Effector CD8-positive, alpha-beta T cell (primary cell): ENCODE measurements around the gene UGCG.
"Not testable (repeated sequence)": the region's sequence is repeated elsewhere in the genome, so short reads cannot be mapped to it uniquely, and the experiment has no call there.

Source experiments
- DNase-seq: peaks from one replicate; lab custom pipeline; 2025; lab: John Stamatoyannopoulos, UW

Gene UGCG

GRCh38 chr9:111890867-111891266, 5.7 kb upstream of the UGCG start:
- not testable (repeated sequence) for DNase-seq

DNA sequence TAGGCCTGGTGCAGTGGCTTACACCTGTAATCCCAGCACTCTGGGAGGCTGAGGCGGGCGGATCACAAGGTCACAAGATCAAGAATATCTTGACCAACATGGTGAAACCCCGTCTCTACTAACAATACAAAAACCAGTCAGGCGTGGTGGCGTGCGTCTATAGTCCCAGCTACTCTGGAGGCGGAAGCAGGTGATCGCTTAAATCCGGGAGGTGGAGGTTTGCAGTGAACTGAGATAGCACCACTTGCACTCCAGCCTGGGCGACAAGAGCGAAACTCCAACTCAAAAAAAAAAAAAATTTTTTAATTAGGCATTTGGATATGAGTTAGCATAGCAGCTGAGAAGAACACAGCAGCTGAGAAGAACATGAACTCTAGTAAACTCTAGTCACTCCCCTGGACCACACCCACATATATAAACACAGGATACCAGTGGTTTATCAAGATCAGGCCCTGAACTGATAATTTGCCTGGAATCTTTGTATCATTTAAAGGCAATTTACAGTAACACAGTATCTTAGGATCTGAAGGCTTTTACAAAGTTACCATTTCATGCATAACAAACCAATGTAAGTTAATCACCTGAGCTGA, 4.6 kb upstream of the UGCG start:
- no peak for DNase-seq

DNA sequence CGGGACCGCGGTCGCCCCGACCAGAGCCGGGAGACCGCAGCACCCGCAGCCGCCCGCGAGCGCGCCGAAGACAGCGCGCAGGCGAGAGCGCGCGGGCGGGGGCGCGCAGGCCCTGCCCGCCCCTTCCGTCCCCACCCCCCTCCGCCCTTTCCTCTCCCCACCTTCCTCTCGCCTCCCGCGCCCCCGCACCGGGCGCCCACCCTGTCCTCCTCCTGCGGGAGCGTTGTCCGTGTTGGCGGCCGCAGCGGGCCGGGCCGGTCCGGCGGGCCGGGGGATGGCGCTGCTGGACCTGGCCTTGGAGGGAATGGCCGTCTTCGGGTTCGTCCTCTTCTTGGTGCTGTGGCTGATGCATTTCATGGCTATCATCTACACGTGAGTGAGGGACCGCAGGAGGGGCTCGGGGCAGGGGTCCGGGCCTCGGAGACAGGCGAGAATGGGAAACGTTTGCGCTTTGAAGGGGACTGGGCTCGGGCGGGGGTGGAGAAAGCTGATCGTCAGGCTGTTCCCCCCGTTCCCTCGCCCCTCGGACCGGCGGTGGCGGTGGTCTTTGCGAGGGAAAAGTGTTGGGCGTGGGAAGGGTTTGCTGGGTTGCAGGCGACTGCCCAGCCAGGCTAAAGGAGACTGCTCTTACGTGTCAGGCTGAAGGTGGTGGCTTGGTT, 457 bp downstream of the UGCG start:
- peak; percentile 60 for DNase-seq

DNA sequence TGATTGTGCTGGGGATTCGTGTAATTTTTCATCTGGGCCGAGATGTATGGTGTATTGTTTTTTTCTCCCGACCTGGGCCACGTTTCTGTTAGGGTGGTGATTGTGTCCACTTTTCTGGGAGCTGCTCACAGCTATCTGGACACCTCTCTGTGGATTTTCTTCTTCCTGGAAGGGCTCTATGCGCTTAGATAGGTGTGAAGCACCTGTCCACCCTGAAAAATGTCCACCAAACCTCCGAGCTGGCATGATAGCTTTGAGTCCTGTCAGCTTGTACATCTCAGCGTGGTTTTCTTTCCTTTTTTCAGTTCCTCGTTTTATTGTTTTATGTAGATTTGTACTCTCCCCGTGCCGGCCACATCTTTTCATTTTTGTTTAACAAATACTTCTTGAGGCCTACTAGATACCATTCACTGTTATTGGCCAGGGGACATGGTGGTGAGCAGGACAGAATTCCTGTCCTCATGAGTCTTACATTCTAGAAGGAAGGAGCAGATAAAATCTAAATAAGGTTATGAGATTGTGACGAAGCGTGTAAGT, 1.1 kb downstream of the UGCG start:
- no peak for DNase-seq

GRCh38 chr9:111898331-111899096, 1.9 kb downstream of the UGCG start:
- no peak for DNase-seq

- DNase-seq = no peak
Measured at GRCh38 chr9:111900151-111900857, 3.7 kb downstream of the UGCG start.

DNA sequence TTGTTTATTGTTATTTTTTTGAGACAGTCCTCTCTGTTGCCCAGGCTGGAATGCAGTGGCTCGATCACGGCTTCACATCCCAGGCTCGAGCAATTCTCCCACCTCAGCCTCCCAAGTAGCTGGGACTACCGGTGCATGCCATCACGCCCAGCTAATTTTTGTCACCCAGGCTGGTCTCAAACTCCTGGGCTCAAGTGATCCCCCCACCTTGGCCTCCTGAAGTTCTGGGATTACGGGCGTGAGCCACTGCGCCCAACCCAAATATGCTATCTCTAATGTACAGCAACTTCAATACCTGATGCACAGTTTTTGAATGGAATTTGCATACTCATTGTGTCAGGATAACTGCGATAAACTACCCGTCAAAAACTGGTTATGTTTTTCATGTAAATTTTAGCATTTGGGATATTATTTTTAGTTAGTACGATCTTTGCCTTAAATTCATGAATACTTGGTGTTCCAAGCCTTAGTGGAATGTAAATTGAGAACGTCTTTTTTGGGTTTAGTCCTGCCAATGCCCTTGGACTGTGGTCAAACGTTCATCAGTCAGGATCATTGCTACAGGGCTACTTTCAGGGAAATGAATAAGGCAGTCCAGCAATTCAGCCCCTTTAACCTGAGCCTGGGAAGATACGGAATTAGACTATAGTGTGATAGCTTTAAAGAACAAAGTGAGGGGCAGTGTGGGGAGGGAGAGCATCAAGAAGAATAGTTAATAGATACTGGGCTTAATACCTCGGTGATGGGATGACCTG, 4.4 kb downstream of the UGCG start:
- DNase-seq = no peak

DNA sequence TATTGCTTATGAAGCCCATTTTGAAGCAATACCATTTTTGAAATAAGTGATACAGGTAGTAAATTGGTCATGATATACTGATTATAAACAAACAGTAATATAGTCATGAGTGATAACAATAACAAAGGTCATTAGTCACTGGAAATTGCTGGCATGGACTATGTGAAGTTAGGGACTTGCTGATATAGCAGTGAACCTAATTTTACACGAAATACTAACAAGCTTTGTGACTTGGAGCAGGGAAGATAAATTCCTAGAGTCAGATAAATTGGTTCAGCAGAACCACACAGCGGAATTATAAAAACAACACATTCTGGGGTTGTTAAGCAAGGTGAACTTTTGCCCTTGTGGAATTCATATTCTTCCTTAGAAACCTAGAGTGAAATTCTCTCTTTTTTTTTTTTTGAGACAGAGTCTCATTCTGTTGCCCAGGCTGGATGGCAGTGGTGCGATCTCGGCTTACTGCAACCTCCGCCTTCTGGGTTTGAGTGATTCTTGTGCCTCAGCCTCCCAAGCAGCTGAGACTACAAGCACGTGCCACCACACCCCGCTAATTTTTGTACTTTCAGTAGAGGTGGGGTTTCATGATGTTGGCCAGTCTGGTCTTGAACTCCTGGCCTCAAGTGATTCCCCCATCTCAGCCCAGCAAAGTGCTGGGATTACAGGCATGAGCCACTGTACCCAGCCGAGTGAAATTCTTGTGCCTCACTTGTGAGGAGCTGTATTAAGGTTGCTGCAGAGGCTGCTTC, 6.0 kb downstream of the UGCG start:
- no peak for DNase-seq

DNA sequence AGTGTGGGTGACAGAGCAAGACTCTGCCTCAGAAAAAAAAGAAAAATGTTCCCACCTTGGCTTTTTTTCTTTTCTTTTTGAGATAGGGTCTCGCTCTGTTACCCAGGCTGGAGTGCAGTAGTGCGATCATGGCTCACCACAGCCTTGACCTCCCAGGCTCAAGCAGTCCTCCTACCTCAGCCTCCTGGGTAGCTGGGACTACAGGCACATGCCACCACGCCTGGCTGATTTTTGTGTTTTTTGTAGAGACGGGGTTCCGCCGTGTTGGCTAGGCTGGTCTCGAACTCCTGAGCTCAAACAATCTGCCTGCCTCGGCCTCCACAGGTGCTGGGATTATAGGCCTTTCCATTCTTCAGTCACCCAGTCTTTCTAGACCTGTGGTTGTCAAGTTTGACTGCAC, 6.9 kb downstream of the UGCG start:
- DNase-seq = not testable (repeated sequence)

- no peak for DNase-seq
Measured at GRCh38 chr9:111904026-111904425, 7.4 kb downstream of the UGCG start.

- no peak for DNase-seq
Measured at GRCh38 chr9:111904891-111905291, 8.3 kb downstream of the UGCG start.

DNA sequence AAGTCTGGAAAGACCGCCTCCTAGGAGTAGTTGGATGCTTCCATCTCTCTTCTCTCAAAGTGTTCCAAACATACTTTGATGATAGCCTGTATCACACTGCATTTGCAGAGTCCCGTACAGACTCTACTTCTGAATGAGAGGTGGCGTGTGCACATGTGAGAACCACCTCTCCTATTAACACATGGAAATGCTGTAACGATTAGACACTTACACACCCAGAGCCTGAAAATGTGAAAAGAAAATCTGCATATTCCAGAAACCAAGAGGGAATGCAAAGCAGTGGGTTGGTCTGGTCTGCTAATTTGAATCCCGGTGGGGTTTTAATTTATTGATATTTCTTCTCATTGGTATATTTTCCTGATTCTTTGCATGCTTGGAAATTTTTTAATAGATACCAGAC, 10.5 kb downstream of the UGCG start:
- no peak for DNase-seq

GRCh38 chr9:111909444-111909843, 12.8 kb downstream of the UGCG start:
- DNase-seq = no peak

- DNase-seq = no peak
Measured at GRCh38 chr9:111910428-111910827, 13.8 kb downstream of the UGCG start.

DNA sequence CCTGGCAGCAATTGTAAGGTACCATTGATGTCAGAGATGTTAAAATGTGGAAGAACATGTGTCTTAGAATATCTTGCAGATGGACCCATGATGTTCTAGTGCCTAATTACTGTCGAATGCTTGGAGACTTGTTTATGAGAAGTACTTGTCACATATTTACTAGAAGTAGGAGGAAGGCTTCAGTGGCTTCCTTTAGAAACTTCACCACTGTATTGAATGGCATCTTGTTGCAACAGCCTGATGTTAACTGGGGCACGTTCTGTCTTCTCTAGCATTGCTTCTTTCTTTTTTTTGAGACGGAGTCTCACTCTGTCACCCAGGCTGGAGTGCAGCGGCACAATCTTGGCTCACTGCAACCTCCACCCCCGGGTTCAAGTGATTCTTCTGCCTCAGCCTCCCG, 16.5 kb downstream of the UGCG start:
- no peak for DNase-seq

DNA sequence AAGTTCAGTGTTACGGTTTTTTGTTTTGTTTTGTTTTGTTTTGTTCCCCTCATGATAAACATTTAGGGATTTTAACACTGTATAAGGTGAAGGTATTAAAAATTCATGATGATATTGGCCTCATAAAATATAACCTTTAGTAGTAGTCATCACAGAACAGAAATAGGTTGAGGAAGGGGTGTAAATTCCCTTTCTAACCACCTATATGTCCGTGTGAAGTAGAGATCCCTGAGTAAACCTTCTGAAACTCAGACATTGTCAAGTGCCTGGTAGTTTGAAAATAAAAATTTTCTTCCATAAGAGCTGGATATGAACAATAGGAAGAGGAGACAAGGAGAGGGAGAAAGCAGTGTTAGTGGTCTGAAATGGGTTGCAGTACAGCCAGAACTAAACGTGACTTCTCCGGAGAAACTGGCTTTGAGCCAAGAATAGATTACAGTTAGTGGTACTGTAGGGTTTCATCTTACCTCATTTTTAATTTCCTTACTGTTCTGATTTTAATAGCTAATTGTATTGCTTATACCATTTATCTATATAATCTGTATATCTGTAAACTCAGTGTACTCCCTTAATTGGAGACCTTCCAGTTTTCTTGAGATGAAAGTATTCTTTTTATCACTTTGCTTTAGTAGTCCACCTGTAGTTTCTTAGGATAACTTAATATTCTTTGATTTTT, 18.3 kb downstream of the UGCG start:
- no peak for DNase-seq

DNA sequence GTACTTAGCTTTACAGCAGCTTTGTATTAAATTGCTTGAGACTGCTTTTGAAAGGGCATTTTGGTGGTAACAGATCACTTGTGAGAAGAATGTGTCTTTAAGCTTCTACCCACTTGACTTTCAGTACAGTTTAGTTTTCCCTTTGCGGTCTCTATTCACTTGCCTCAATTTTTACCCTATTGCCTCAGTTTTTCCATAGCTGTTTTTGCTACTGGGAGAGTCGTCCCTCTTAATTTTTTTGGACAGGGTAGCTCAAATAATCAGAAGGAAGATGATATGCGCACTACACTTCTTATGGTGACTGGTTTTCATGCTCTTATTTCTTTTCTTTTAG, 18.8 kb downstream of the UGCG start:
- DNase-seq = no peak

- no peak for DNase-seq
Measured at GRCh38 chr9:111916234-111916645, 19.6 kb downstream of the UGCG start.

- DNase-seq = no peak
Measured at GRCh38 chr9:111917201-111917600, 20.6 kb downstream of the UGCG start.

DNA sequence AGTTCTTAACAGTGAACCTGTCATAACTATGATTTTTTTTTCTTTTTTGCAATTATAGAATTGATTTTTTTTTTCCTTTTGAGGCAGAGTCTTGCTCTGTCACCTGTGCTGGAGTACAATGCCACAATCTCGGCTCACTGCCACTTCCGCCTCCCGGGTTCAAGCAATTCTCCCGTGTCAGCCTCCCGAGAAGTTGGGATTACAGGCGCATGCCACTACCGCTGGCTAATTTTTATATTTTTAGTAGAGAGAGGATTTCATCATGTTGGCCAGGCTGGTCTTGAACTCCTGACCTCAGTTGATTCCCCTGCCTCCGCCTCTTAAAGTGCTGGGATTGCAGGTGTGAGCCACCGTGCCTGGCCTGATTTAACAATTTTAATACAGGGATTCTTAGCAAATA, 21.4 kb downstream of the UGCG start:
- DNase-seq = no peak
